Rectal smooth muscle tissue (tissue), 1 donor: Measurements from ENCODE around the gene APOF.
"Not testable (repeated sequence)": the region's sequence is repeated elsewhere in the genome, so short reads cannot be mapped to it uniquely, and the experiment has no call there.

ENCODE experiments used
- H3K27ac ChIP-seq: one replicate; pipeline ENCODE4 v1.7.0; 2013; ENCODE audit warnings: low read depth, low read length, inconsistent platforms
- H3K27me3 ChIP-seq: one replicate; pipeline ENCODE4 v1.7.0; 2013; ENCODE audit warnings: low read length; ENCODE audit not compliant: control insufficient read depth, insufficient read depth
- H3K36me3 ChIP-seq: one replicate; pipeline ENCODE4 v1.7.0; 2013; ENCODE audit warnings: low read length; ENCODE audit not compliant: control insufficient read depth, insufficient read depth
- H3K4me1 ChIP-seq: one replicate; pipeline ENCODE4 v1.7.0; 2013; ENCODE audit warnings: low read length; ENCODE audit not compliant: control insufficient read depth, insufficient read depth
- H3K4me3 ChIP-seq: one replicate; pipeline ENCODE4 v1.7.0; 2013; ENCODE audit warnings: low read length
- H3K9ac ChIP-seq: one replicate; pipeline ENCODE4 v1.7.0; 2013; ENCODE audit warnings: low read length

APOF gene

GRCh38 chr12:56358836-56359532, 3.7 kb downstream of the APOF start:
- Histone ChIP-seq H3K9ac (no peak overlapping the region), H3K27ac (peak overlapping the region; percentile 86), H3K4me1 (peaks cover 8% of the 10 kb centered on the region)

DNA sequence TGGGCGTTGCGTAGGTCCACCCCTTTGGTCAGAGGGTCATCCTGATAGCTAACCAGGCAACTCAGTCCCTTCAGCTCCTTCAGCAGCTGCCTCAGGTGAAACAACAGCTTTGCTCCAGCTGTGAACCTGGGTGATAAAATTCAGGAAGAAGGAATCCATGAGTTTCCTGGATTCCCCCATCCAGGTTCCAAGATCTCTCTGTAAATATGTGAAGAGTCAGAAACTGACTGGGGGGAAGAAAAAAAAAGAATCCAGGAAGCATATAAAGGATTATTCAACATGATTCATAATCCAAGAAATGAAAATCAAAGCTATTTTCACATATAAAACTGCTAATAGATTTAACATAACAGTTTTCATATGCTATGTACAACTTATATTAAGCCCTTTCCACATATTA, 11.3 kb downstream of the APOF start:
- Histone ChIP-seq H3K4me3 (no peak overlapping the region), H3K36me3 (peaks cover 58% of the 10 kb centered on the region), H3K9ac (no peak overlapping the region), H3K27ac (no peak overlapping the region), H3K27me3 (no peaks in the 10 kb centered on the region), H3K4me1 (no peaks in the 10 kb centered on the region)

More at GRCh38 chr12:56358836-56359532, 3.7 kb downstream of the APOF start:
- peak overlapping the region; percentile 74 for H3K4me3 ChIP-seq
- H3K27me3 ChIP-seq: no peaks in the 10 kb centered on the region
- peaks cover 24% of the 10 kb centered on the region for H3K36me3 ChIP-seq

GRCh38 chr12:56350662-56351061, 12.0 kb downstream of the APOF start:
- H3K27ac ChIP-seq: no peak overlapping the region
- H3K9ac ChIP-seq: no peak overlapping the region
- H3K4me3 ChIP-seq: no peak overlapping the region
- H3K27me3 ChIP-seq: no peaks in the 10 kb centered on the region
- H3K4me1 ChIP-seq: no peaks in the 10 kb centered on the region
- peaks cover 56% of the 10 kb centered on the region for H3K36me3 ChIP-seq

DNA sequence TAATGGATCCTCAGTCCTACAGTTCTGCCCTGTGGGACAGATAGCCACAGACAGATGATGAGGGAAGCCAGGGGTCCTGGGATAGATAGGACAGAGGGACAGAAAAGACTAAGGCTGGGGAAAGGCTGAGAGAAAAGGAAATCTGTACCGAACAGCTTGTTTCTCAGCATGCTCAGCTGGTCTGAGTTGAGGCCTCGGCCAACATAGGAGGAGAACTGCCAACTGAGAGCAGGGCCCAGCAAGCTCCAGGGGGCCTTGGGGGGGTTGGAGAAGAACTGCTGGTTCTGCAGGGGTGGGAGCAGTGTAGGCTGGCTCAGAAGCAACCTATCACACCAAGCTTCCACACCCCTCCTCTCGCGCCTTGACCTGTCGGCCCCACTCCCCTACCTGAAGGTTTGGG, 13.9 kb downstream of the APOF start:
- peaks cover 44% of the 10 kb centered on the region for H3K36me3 ChIP-seq
- H3K4me3 ChIP-seq: no peak overlapping the region
- H3K4me1 ChIP-seq: no peaks in the 10 kb centered on the region
- H3K27ac ChIP-seq: no peak overlapping the region
- H3K9ac ChIP-seq: no peak overlapping the region
- H3K27me3 ChIP-seq: no peaks in the 10 kb centered on the region

DNA sequence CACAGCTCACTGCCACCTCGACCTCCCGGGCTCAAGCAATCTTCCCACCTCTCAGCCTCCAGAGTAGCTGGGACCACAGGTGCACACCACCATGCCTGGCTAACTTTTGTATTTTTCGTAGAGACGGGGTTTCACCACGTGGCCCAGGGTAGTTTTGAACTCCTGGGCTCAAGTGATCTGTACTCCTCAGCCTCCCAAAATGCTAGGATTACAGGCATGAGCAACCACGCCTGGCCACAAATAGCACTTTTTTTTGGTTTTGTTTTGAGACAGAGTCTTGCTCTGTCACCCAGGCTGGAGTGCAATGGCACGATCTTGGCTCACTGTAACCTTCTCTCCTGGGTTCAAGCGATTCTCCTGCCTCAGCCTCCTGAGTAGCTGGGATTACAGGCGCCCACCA, 15.4 kb downstream of the APOF start:
- not testable (repeated sequence) for H3K4me3 ChIP-seq, H3K4me1 ChIP-seq, H3K27me3 ChIP-seq, H3K9ac ChIP-seq, H3K27ac ChIP-seq
- H3K36me3 ChIP-seq: peaks cover 56% of the 10 kb centered on the region

DNA sequence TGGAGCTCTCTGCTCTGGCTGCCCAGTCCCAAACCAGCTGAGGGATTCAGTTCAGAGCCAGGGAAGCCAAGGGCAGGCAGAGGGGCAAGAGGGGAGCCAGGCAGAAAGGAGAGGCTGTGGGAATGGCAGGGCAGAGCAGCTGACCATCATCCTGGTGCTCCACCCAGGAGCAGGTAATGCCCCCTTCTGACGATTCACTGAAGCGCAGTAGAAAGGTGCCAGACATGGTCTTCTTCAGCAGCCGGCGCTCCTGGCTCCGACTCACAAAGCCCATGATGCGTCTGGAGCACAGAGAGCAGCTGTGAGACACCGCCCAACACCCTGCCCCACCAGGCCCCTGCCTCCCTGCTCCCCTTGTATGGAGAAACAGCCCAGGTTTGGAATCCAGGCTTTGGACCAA, 16.0 kb downstream of the APOF start:
- Histone ChIP-seq H3K9ac (no peak overlapping the region), H3K4me1 (no peaks in the 10 kb centered on the region), H3K27me3 (no peaks in the 10 kb centered on the region), H3K36me3 (peaks cover 56% of the 10 kb centered on the region), H3K4me3 (no peak overlapping the region), H3K27ac (no peak overlapping the region)

DNA sequence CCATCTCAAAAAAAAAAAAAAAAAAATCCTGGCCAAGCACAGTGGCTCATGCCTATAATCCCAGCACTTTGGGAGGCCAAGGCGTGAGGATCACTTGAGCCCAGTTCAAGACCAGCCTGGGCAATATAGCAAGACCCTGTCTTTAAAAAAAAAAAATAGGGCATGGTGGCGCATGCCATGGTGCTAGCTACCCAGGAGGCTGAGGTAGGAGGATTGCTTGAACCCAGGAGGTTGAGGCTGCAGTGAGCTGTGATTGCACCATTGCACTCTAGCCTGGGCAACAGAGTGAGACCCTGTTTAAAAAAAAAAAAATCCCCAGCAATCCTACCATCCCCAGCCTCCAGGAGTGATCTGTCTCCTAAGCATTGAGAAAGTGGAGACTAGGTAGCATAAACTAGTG, 20.4 kb downstream of the APOF start:
- H3K36me3 ChIP-seq: peaks cover 27% of the 10 kb centered on the region
- H3K4me1 ChIP-seq, H3K9ac ChIP-seq, H3K4me3 ChIP-seq, H3K27me3 ChIP-seq, H3K27ac ChIP-seq: not testable (repeated sequence)

- Histone ChIP-seq H3K4me3 (no peak overlapping the region), H3K36me3 (peaks cover 24% of the 10 kb centered on the region), H3K4me1 (no peaks in the 10 kb centered on the region), H3K27ac (no peak overlapping the region), H3K9ac (no peak overlapping the region), H3K27me3 (no peaks in the 10 kb centered on the region)
Observed at GRCh38 chr12:56341616-56342015, 21.0 kb downstream of the APOF start.

GRCh38 chr12:56339158-56339422, 23.6 kb downstream of the APOF start:
- Histone ChIP-seq H3K9ac (no peak overlapping the region), H3K36me3 (peaks cover 15% of the 10 kb centered on the region), H3K4me3 (no peak overlapping the region), H3K27ac (no peak overlapping the region), H3K4me1 (no peaks in the 10 kb centered on the region), H3K27me3 (no peaks in the 10 kb centered on the region)

DNA sequence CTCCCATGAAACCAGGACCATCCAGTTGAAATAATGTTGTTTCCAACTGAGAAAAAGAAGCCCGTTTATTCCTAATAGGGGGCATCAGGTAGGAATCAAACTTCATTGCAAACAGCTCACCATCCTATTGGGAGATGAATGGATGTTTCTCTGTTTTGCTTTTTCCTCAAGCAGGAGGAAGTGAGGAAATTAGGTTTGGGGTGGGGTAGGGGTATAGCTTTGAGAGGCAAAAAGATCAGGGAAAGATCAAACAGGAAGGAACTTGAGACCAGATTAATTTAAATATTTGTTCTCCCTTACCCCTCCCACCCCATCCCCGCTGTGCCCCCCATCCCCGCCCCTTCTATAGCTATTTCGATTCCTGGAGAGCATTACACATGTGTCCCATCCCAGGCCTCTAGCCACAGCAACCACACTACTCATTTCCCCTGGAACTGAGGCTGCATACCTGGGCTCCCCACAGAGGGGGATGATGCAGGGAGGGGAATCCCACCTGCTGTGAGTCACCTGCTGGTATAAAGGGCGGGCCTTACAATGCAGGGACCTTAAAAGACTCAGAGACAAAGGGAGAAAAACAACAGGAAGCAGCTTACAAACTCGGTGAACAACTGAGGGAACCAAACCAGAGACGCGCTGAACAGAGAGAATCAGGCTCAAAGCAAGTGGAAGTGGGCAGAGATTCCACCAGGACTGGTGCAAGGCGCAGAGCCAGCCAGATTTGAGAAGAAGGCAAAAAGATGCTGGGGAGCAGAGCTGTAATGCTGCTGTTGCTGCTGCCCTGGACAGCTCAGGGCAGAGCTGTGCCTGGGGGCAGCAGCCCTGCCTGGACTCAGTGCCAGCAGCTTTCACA, 24.1 kb downstream of the APOF start, which contains the start of gene IL23A:
Gene IL23A, plus strand, starts transcription at position 577 of the 850 bp plus-strand sequence. Its CDS starts 161 bp downstream, at position 738.
- Histone ChIP-seq H3K27me3 (no peaks in the 10 kb centered on the region), H3K36me3 (peaks cover 10% of the 10 kb centered on the region), H3K27ac (no peak within 1 kb of the TSS), H3K9ac (no peak within 1 kb of the TSS), H3K4me1 (no peaks in the 10 kb centered on the region), H3K4me3 (no peak within 1 kb of the TSS)

GRCh38 chr12:56337753-56338251, 24.9 kb downstream of the APOF start:
- Histone ChIP-seq H3K27me3 (no peaks in the 10 kb centered on the region), H3K27ac (no peak overlapping the region), H3K9ac (no peak overlapping the region), H3K4me1 (peaks cover 4% of the 10 kb centered on the region), H3K36me3 (peaks cover 4% of the 10 kb centered on the region), H3K4me3 (no peak overlapping the region)

- Histone ChIP-seq H3K27ac (no peak overlapping the region), H3K27me3 (no peaks in the 10 kb centered on the region), H3K9ac (no peak overlapping the region), H3K4me1 (peaks cover 4% of the 10 kb centered on the region), H3K36me3 (no peaks in the 10 kb centered on the region), H3K4me3 (no peak overlapping the region)
Observed at GRCh38 chr12:56336361-56337167, 26.1 kb downstream of the APOF start.
